ENCODE data around the gene DCAF5.

DNA sequence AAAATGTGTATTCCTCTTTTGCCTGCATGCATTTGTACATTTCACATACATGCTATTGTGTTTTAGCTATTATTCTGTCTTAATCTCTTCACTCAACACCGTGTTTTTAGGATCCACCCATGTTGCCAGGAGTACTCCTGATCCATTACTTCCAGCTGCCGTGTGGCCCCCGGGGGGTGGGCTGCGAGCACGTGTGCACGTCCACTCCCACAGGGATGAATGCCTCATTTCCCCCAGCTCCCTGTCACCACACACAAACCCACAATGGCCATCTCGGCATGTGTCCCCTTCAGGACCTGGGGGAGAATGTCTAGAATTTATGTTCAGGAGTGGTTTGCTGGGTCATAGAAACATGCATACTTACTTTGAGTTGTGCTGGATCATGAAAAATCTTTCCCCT is 111.1 kb downstream of the DCAF5 start:
- TF ChIP-seq, protein P1, sequence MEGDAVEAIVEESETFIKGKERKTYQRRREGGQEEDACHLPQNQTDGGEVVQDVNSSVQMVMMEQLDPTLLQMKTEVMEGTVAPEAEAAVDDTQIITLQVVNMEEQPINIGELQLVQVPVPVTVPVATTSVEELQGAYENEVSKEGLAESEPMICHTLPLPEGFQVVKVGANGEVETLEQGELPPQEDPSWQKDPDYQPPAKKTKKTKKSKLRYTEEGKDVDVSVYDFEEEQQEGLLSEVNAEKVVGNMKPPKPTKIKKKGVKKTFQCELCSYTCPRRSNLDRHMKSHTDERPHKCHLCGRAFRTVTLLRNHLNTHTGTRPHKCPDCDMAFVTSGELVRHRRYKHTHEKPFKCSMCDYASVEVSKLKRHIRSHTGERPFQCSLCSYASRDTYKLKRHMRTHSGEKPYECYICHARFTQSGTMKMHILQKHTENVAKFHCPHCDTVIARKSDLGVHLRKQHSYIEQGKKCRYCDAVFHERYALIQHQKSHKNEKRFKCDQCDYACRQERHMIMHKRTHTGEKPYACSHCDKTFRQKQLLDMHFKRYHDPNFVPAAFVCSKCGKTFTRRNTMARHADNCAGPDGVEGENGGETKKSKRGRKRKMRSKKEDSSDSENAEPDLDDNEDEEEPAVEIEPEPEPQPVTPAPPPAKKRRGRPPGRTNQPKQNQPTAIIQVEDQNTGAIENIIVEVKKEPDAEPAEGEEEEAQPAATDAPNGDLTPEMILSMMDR (IDR thresholded peaks at IDR 0.05), result no peak
- no peak for TF ChIP-seq POLR2A (IDR thresholded peaks at IDR 0.05)
- TF ChIP-seq POLR2AphosphoS5 (IDR thresholded peaks at IDR 0.05), result no peak
